PC-3 (cell line): ENCODE results near the gene EVC.

Experiments used
- EZH2 ChIP-seq: fragments of 300-600 bp; sonication (generic); IDR thresholded peaks from one replicate; pipeline ENCODE4 v1.6.1; 2017; ENCODE audit warnings: antibody characterized with exemption, mild to moderate bottlenecking, low read length; ENCODE audit not compliant: unreplicated experiment
- TF ChIP-seq, protein P1 (sequence below): fragments of 300-600 bp; sonication (generic); conservative IDR thresholded peaks from 2 replicates; pipeline ENCODE4 v1.5.1; 2017; ENCODE audit warnings: antibody characterized with exemption, low read depth, mild to moderate bottlenecking, low read length

DNA sequence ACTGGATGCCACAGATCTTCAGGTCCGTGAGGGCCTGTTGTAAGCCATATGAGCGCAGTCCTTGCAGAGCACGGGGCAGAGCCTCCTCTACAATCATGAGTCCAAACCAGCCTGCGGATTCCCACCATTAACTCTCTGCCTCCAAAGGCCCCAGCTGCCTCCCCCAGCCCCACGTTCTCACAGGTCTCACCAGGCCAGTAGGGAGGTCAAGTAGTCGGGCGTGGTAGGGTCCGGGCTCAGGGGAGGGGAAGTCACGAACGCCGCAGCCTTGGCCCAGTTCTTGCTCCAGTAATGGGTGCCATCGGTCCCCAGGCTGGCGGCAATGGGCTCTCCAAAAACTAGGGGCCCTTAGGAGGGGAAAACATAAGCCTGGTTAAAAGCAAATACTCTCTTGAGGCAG lies 128.3 kb downstream of the EVC start:
- TF ChIP-seq, protein P1, sequence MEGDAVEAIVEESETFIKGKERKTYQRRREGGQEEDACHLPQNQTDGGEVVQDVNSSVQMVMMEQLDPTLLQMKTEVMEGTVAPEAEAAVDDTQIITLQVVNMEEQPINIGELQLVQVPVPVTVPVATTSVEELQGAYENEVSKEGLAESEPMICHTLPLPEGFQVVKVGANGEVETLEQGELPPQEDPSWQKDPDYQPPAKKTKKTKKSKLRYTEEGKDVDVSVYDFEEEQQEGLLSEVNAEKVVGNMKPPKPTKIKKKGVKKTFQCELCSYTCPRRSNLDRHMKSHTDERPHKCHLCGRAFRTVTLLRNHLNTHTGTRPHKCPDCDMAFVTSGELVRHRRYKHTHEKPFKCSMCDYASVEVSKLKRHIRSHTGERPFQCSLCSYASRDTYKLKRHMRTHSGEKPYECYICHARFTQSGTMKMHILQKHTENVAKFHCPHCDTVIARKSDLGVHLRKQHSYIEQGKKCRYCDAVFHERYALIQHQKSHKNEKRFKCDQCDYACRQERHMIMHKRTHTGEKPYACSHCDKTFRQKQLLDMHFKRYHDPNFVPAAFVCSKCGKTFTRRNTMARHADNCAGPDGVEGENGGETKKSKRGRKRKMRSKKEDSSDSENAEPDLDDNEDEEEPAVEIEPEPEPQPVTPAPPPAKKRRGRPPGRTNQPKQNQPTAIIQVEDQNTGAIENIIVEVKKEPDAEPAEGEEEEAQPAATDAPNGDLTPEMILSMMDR, result no peak
- TF ChIP-seq EZH2, result no peak
